GM19467 (cell line): ENCODE results near the gene PTPN6.

Source experiments
- ATAC-seq: cut with Tn5 transposase; IDR thresholded peaks from one replicate; pipeline ENCODE4 v1.9.1; 2021; ENCODE audit warnings: mild to moderate bottlenecking, moderate library complexity; ENCODE audit not compliant: unreplicated experiment

Gene PTPN6

DNA sequence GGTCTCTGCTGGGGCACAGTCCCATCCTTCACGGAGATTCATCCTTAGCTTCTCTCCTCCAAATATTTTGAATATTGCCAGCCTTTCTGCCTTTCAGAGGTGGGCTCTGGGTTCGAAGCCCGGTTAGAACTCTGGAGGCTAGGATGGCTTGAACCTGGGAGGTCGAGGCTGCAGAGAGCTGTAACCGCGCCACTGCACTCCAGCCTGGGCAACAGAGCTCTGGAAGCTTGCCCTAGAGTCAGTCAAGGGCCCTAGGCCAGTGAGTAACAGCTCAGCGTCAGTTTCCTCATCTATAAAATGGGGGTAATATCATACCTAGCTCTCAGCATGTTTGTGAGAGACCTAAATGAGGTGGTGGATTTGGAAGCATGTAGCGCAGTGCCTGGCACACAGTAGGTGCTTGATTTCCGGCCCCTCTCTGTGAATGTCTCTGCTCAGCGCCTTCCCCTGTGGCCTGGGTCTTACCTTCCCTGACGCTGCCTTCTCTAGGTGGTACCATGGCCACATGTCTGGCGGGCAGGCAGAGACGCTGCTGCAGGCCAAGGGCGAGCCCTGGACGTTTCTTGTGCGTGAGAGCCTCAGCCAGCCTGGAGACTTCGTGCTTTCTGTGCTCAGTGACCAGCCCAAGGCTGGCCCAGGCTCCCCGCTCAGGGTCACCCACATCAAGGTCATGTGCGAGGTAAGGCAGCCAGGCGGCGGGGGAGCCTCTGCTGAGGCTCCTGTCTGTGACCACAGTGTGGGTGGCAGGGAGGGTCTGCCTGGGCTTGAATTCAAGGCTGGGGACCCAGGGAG lies 3.4 kb downstream of the PTPN6 start:
- ATAC-seq: no peak

DNA sequence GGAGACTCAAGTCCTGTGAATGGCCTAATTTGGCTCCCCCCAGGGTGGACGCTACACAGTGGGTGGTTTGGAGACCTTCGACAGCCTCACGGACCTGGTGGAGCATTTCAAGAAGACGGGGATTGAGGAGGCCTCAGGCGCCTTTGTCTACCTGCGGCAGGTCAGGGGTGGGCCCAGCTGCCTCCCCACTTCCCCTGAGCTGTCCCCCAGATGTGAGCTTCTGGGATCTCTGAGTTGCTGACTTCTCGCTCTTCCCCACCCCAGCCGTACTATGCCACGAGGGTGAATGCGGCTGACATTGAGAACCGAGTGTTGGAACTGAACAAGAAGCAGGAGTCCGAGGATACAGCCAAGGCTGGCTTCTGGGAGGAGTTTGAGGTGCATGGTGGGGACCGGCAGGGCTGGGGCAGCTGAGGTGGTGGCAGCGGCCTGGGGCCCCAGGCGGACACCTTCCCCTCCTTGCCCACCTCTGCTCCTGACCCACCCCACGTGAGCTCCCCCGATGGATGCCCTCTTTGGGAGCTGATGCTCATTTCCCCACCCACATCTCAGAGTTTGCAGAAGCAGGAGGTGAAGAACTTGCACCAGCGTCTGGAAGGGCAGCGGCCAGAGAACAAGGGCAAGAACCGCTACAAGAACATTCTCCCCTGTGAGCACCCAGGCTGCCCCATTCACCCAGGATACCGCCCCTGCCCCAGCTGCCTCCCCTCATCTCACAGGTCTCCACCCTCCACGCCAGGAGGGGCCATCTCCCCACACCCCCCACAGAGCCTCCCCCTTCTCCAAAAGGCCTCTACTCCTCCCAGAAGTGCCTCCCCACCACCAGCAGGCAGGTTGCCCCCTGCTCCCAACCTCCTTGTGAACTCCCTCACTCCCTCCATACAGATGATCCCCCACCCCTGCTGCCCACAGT lies 4.2 kb downstream of the PTPN6 start:
- ATAC-seq: no peak

DNA sequence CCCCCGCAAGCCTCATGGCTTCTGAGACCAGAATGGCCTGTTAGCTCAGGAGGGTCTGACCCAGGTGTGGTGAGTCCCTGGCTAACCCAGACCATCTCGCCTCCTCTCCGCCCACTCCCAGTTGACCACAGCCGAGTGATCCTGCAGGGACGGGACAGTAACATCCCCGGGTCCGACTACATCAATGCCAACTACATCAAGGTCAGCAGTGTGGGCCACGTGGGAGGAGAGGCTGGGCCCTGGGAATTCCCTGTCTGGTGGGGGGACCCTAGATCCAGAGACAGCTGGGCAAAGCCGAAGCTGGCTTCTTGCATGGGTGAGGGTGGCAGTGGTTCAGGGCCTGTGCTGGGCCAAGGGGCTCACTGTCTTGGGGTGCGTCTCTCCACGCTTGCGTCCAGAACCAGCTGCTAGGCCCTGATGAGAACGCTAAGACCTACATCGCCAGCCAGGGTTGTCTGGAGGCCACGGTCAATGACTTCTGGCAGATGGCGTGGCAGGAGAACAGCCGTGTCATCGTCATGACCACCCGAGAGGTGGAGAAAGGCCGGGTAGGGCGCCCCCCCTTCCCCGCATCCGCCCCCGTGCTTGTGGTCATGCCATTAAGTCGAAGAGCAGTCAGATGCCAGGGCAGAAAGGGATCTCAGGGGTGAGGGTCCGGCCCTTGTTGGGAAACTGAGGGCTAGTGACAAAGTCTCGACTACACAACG lies 5.0 kb downstream of the PTPN6 start:
- no peak for ATAC-seq

DNA sequence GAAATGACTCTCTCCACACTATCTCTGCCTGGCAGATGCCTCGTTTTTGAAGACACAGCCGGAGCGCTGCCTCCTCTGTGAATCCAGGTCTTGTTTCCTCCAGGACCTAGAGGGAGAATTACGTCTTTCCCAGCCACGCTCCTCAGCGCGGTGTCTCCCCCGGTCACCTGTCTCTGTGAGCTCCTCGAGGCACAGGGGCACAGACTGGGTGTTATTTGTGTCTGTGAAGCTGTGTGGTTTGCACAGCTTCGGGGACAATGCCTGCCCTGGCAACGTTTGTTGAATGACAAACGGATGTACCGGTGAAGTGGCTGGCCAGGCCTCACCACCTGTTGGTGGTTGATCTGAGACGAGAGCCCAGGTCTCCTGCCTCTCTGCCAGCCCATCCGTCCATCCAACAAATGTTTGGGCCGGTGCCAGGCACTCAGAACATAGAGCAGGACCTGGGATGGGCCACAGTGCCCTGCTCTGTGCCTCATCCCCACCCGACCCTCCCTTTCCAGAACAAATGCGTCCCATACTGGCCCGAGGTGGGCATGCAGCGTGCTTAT lies 6.1 kb downstream of the PTPN6 start:
- ATAC-seq: no peak

DNA sequence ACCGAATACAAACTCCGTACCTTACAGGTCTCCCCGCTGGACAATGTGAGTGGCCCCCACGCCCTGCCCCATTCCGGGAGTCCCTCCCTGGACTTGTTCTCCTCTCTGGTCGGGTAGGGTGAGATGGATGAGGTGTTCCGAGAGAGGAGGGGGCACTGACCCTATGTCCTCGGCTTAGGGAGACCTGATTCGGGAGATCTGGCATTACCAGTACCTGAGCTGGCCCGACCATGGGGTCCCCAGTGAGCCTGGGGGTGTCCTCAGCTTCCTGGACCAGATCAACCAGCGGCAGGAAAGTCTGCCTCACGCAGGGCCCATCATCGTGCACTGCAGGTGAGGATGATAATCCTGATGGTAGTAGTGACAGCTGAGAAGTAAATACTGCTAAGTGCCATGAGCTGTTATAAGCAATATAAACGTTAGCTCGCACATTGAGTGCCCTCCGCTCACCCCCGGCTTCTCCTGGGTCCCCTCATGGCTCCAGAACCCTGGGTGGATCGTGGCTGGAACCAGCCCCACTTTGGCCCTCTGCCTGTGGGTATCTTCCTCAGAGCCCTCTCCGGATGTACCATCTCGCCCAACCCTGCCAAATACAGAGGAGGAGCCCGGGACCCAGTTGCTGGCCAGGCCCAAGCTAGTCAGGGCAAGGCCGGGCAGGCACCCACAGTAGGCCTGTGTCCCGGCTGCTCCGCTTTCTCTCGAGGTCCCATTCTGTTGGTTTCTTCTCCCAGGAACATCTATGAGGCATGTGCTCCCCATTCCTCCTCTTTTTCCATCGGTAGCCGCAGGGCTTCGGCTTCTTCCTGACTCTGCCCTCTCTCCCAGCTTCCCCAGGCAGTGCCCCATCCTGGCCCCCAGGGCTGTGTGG lies 6.8 kb downstream of the PTPN6 start:
- ATAC-seq: no peak

DNA sequence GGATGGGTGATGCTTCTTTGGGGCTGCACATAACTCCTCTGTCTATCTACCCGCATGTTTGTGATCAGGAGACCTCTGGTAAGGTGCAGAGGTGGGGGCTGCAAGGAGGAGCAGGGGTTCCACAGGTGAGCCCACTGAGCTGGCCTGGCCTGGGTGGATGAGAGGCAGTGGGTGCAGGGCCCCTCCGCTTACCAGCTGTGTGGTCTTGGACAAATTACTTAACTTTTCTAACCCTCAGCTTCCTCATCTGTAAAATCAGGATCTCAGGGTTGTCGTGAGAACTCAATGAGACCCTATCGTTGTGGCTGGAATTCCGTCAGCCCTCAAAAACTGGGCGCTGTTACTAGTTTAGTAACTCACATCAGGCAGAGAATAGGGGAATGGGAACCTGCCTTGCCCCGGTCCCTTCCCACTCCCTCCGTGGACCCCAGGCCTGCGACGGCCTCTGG lies 7.5 kb downstream of the PTPN6 start:
- ATAC-seq: no peak

DNA sequence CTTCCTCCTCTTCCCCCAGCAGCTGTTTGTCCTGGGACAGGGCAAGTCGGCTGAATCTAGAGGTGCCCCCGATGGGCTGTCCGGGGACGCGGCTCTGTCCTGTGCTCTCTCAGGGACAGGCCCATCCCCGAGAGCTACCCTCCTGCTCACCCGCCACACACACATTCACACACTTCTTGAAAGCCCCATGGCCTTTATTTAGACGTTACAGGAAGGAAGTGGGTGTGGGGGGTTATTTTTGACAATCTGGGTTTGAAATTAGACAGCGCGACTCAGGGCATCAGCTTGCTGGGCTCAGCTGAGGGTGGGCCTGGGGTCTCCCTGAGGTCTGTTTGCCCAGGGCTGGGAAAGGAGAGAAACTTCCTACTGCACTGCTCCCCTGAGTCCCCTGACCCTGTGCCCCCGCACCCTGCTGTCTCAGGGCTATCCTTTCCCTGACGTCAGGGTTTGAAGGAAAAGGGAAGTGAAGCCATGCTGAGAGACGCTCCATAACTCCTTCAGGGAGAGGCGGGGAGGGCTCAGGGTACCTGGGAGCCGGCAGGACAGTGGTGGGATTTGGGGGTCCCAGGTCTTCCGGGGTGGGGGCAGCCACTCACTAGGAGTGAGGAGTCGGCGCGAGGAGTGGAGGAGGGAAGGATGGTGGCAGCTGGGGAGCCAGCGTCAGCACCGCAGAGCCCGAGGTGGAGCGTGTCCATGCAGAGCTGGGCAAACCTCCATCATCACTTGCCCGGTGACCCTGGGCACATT lies 8.1 kb downstream of the PTPN6 start:
- peak; percentile 35 for ATAC-seq

DNA sequence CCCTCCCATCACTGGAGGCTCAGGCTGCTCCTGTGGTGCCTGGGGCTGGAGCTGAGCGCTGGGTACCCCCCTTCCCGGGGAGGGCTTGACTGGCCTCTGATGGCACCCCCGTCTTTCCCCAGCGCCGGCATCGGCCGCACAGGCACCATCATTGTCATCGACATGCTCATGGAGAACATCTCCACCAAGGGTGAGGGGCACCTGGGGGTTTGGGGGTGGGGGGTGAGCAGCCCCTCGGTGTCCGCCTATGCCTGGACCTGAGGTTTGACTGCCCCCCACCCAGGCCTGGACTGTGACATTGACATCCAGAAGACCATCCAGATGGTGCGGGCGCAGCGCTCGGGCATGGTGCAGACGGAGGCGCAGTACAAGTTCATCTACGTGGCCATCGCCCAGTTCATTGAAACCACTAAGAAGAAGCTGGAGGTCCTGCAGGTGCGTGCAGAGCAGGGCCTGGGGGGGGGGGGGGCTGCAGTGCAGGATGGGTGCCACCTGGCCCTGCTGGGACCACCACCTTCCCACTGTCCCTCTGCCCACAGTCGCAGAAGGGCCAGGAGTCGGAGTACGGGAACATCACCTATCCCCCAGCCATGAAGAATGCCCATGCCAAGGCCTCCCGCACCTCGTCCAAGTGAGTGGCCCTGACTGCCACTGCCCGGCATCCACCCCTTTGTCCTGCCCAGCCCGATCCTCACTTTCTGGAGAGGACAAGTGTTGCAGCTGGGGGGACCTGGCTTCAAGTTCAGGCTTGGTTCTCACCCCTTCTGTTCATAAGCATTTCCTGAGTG lies 8.8 kb downstream of the PTPN6 start:
- ATAC-seq: no peak

DNA sequence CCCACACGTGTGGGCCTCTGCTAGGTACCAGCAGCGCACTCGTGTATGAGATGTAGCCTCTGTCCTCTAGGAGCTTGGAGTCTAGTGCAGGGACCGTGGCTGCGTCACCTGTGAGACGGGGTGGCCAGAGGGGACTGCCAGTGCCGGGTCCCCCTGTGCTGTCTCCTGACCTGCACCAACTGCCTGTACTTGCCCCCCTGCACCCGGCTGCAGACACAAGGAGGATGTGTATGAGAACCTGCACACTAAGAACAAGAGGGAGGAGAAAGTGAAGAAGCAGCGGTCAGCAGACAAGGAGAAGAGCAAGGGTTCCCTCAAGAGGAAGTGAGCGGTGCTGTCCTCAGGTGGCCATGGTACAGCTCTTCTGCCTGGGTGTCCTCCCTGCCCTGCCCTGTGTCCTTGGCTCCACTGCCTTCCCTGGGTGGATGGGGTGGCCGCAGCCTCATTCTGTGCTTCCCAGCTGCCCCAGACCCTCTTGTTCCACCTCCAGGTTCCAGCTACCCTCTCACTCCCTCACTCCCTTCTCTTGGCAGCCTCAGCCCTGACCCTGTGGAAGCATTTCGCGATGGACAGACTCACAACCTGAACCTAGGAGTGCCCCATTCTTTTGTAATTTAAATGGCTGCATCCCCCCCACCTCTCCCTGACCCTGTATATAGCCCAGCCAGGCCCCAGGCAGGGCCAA lies 9.6 kb downstream of the PTPN6 start:
- no peak for ATAC-seq

DNA sequence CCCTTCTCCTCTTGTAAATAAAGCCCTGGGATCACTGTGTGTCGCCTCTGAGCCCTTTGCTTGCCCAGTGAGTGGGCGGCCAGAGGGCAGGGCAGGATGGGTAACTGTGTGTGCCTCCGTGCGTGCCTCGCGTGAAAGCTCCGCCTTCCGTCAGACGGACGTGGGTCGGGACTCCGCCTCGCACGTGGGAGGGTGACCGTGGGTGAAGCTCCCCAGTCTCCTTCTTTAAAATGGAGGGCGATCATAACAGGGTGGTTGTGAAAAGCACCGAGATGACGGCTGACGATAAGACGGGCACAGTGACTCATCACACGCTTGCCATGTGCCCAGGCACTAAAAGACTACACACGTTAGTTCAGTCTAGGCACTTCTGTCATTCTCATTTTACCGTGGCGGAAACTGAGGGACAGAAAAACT lies 10.1 kb downstream of the PTPN6 start:
- ATAC-seq: no peak

DNA sequence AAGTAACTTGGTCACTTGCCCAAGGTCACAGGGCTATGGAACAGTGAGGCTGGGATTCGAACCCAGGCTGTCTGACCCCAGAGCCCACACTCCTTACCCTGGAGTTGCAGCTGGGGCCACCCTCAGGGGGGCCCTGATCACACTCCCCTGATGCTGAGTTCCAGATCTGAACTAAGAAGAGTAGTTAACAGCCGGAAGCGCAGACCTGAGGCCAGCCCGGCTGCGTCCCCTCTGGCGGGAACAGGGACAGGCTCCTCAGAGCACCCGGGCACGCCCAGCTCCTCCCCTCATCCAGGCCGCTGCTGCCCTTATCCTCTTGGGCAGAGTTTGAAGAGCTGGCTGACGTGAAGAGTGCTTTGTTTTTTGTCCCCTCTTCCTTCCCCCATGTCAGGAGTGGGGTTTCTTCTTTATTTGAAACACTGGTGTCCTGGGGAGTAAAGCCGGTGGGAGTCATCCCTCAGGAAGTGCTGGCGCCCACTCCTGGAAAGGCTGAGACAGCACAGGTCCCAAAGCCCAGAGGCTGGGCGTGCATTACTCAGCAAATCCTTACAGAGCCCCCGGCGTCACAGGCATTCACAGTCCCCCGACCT lies 10.6 kb downstream of the PTPN6 start:
- ATAC-seq: no peak

DNA sequence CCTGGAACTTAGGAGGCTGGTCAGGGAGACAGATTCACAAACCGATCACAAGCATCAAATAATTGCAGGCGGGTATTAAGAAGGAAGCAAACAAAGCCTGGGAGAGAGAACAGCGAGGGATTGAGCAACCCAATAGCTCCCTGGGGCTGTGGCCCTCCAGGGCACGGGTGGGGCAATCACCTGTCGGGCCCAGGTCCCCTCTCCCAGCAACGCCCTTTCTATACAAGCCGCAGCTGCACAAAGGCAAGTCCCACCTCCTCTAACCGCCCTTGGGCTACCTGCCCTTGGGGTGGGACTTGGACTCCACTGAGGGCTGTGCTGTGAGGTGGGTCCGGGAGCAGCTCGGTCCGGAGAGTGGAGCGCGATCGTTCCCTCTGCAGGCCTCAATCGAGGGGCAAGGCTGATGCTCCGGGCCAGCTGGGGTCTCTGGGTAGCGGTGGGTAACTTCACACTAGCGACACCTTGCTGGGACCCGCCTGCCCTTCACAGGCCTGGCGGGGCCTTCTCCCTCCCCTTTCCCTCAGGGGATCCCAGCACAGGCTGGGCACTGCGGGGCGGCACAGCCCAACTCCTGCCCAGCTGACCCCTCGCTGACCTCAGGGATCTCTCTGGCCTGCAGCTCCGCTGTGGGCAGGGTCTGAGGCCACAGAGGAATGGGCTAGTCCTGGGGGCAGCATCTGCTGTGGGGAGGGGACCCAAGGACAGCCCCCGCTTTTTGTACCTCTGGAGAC lies 11.3 kb downstream of the PTPN6 start:
- no peak for ATAC-seq

DNA sequence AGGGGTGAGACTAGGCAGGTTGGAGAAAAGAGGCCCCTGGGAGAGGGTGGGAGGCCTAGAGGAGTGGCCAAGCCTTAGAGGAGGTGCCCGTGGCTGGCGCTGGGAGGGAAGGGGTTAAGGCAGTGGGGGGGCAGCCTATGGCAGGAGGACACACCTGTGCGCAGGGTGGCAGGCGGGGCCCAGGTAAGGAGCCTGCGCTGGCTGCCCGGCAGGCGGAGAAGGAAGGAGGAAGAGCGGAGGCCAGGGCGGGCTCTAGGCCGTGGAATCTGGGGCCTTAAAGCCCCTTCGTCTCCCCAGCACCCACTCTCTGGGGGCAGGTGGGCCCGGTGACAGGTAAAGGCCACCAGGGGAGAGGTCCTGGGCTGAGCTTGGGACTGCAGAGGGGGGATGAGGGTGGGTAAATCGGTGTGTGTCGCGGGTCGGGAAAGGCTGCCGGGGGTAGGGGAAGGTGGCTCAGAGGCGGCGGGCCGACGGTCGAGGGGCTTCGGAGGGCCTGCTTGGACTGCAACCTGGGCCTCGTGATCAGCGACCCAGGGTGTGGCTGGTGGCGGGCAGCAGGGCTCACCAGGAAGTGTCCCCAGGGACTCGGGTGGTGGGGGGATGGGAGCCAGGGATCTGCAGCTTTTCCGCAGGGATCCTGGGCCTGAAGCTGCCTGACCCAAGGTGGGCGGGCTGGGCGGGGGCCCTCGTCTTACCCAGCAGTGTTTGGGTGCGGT lies 12.0 kb downstream of the PTPN6 start:
- ATAC-seq: no peak

DNA sequence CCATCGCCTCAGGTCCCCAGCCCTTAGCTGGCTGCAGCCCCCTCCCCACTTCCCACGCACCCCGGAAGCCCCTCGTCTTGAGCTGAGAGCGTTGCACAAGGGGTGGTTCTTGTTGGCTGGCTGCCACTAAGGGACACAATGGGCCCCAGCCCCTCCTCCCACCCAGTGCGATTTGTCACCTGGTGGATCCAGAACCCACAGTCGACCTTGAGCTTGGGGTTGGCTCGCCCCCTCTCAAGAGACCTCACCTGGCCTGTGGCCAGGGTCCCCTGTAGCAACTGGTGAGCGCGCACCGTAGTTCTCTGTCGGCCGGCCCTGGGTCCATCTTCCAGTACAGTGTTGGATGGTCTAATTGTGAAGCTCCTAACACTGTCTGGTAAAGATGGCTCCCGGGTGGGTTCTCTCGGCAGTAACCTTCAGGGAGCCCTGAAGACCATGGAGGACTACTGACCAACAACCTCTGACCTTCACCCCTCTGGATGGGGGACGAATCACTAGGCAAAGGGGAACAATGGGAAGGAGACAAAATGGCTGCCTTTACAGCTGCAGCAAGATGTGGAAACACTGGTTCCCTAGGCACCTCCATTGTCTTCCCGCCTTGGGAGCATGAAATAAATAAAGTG lies 12.7 kb downstream of the PTPN6 start:
- no peak for ATAC-seq

DNA sequence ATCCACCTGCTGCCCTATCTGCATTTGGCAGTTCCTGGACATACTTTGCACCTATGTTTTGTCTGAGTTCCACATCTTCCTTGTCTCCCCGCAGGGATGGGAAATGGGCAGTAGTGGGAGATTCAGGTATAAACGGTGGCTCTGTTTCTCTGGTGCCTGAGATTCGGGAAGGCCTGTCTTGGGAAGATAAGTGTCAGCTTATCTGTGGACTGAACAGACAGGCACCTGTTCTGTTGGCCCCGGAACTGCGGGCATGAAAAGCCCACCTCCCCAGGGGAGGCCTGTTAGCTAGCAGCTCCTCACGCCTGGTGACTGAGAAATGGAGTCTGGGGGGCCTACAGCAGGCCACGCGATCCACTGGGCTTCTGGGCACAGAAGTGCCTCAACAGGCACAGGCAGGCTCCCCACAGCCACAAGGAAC lies 13.5 kb downstream of the PTPN6 start:
- ATAC-seq: no peak
